Stimulated activated CD4-positive, alpha-beta T cell treated with anti-CD3 and anti-CD28 coated beads, Interleukin-4, amount 100 ng/mL, for 24 hours (primary cell): ENCODE data around the gene ZNF296.

Experiments used
- DNase-seq: peaks from one replicate; pipeline ENCODE4 v3.0.0-alpha.2; 2020

ZNF296 gene

DNA sequence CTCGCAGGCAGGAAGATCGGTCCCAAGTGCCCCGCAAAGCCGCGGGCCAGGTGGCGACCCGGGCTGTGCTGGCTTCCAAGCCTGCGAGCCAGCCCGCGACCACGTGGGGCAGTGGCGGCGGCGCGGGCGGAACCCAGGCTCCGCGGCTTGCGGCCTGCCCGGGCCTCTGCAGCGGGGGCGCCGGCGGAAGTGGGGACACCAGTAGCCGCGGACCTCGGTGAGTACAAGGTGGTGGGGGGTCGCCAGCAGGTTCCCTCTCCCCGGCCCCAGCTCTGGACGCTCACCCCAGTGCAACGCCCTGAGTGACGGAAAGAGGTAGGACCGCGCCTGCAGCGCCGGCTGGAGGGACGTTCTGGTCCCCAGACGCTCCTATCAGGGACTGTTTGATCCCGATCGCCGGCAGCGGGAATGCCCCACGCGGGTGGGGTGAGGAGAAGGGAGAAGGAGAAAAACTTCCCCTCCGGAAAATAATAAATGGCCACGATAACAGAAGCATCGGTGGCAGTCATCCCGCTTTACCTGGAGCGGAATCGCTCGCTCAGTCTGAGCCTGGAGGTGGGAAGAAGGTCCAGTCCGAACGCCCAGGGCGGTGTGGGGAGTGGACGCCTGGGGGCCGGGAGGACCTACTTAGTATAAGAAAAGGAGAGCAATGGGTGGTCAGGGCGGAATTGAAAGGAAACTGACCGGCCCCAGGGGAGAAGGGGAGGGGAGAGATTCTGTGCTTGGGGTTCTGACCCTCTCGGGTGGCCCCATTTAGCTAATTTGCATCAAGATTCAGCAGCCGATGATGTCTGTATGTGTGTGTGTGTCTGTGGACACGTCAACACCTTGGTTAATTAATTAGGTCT, 3.0 kb upstream of the ZNF296 start, which contains the start of gene GEMIN7:
Gene GEMIN7 (plus strand): TSS at position 198 of the 848 bp plus-strand sequence. CDS start 10,855 bp downstream, outside the sequence.
- DNase-seq: peak; percentile 84

DNA sequence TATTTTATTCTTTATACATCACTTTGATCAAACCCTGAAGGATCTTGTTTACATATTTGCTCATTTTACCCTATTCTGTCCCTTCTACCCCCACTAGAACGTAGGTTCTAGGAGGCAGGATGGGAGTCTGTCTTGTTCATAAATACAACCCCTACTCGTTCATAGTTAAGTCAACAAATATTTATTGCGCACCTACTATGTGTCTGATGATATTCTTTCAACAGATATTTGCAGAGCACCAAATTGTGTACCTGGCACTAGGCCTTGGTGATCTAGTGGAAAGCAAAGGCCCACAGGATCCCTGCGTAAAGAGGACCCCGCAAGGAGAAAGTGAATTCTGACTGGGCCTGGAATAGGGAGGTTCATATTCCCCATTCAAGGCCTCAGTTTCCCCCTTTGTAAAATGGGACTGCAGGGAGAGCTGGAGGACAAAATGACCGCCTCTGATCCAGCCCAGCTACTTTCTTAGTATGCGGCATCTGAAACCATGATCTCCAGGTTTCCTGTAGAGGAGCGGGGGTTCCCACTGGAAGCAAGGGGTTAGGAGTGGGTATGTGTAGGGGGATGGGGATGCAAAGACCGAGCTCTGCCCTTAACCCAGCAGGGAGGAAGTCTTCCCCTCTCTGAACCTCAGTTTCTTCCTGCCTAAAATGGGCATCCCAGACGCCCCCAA, 2.2 kb upstream of the ZNF296 start:
- DNase-seq: no peak

DNA sequence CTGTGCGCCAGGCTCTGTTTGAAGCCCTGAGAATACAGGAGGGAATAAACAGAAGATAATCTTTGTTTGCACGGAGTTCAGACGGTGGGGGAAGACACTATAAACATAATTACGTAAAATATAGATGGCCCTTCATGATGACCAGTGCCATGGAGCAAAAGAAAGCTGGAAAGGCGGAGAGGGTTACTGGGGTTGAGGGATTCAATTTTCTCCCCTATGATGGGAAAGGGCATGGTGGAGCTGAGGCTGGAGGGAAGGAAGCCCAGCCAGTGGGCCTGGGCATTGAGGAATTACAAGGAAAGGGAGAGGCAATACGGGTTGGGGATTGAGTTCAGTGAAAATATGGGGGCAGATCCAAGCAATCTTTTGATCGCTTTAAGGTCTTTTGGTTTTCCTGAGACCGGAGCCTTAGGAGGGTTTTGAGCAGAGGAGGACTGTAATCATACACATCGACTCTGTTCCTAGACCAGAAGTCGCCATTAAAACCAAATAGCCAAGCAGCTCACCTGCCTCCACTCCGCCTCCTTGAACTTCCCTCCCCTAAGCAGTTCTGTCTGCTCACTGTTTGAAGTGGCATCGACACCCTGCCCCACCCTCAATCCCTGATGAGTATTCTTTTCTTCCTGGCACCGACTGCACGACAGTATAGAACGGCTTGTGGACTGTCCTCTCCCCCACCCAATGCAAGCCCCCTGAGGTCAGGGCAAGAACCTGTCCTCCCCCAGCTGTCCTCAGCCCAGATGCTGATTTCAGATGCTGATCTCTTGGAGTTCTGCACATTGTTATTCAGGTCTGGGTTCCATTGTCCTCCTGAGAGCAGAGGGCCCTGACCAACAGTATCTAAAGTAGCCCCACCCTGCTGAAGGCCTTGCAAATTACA, 813 bp upstream of the ZNF296 start:
- DNase-seq: no peak

DNA sequence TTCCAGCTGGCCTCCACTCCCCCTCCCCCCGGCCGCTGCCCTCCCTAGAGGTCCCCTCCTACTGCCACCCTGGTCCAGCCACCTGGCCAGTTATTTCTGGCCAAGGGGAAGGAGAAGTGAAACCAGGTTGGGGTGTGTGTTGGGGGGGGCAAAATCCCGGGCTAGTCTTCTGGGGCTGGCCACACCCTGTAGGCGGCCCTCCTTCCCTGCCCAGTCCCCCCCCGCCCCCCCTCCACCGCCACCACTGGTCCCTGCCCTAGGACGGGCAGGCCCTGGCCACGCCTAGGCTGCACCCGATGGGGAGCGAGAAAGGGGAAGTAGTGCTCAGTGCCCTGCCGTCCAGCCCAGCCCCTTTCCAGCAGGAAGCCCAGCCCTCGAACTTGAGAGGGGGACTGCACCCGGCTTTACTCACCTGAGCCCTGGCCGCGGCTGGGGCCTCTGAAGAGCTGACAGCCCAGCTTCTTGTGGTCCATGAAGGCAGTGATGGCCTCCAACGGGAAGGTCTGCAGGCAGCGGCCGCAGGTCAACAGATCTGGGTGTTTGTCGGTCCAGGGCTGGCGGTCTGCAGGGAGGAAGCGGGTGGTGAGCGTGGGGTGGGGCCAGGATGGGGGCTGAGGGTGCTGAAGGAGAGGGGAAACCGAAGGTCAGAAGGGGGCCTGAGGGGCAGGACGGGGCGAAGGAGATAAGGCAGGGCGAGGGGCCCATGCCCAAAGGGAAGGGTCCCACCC, 813 bp downstream of the ZNF296 start:
- peak; percentile 26 for DNase-seq

DNA sequence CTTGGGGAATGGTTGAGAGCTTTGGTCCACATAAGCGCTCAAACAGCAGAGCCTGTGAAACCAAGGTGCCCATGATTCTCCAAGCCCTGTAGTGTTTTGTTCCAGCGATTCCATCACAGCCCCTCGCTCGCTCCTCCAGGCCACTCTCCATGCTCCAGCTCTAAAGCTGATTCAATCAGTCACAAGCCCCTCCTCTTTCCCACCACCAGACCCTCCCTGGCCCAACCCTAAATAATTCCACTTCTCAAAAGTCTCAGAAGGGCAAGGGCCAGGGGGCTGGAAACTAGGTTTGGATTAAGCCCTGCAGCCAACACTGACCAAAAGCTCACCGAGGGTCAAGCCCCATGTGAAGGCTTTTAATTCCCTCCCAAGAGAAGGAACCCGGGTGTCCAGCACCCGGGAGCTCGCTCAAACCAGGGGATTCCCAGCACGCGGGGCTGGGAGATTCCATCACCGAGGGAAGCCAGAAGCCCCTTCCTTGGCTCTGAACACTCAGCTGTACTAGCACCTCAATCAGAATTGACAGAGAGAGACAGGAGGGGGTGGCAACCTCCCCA, 1.5 kb downstream of the ZNF296 start:
- no peak for DNase-seq

DNA sequence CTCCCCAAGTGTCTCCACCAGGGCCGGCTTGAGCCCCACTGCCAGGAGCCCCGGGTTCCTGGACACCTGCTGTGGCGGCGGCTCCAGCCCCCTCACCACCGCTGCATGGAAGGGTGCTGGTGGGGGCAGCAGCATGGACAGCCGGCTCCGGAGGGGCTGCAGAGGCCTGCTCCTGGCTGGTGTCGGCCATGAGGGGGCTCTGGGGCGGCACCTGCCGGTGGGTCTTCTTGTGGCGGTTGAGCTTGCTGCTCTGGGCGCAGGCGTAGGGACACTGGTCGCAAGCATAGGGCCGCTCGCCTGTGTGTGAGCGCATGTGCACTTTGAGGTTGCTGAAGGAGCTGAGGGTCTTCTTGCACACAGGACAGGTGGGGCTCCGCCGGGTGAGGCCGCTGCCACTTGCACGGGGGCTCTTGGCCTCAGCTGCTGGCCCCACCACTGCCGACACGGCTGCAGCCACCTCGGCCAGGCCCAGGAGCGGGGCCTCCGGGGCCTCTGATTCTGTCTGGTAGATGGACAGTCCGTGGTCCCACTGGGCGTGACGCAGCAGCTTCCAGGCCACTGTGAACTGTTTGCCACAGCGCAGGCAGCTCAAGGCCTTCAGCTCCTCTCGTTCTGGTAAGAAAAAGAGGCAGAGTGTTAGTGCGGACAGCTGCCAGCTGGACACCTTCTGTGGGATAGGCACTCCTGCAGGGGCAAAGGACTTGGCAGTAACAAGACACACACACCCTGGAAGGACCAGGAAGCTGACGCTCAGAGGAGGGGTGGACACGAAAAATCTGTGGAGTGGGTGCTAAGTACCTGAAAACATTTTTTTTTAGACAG, 4.1 kb downstream of the ZNF296 start:
- no peak for DNase-seq

DNA sequence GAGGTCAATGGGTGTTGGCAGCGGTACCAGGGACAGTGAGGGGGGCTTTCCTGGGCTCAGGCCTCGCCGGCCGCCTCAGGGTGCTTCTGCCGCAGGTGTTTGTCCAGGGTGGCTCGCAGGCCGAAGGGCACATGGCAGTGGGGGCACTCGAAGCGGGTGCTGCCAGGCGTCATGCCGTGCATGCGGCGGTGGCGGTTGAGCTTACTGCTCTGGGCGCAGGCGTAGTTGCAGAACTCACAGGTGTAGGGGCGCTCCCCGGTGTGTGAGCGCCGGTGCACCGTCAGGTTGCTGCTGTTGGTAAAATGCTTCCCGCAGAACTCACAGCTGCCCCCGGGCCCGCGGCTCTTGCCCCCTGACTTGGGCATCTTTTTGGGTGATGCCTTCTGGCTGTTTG, 4.7 kb downstream of the ZNF296 start:
- no peak for DNase-seq

DNA sequence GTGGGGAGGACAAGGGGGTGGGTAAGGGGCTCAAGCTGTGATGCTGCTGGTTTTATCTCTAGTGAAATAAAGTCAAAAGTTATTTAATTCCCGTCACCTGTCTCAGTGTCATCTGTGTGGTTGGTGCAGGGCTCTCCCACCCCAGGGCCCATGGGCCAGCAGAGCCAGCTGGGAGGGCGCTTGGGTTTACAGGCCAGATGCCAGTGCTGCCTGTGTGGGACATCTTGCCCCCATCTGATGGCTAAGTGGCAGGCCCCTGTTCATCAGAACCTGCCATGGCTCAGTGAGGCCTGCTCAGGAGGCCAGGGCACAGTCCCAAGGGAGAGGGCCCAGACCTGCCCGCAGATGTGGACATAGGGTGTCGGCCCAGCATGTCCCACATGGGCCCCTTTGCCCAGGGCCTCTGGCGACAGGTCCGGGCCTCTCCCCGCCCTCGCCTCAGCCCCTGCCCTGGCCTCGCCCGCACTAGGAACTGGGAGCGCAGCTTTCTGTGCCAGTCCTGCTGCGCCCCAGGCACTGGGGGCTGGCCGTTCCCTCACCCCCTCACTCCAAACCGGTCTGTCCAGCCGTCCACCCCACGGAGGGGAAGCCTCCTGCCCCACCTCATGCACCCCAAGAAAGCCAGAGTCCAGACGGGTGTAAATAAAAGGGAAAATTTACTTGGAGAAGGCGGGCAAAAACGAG, 5.3 kb downstream of the ZNF296 start:
- no peak for DNase-seq

DNA sequence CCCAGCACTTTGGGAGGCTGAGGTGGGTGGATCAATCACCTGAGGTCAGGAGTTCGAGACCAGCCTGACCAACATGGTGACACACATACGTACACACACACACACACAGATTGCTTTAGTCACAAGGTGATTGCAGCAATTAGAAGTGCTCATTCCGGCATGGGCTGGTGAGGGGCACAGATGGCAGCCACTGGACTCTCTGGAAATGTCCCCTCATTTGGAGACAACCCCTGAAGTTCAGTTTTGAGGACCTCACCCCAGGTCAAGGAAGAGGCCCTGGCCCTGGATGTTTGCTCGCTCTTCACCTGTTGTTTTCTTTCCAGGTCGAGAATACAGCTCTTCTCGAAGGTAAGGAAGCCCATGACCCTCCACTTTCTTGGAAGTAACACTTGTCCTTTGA, 6.1 kb downstream of the ZNF296 start:
- no peak for DNase-seq

DNA sequence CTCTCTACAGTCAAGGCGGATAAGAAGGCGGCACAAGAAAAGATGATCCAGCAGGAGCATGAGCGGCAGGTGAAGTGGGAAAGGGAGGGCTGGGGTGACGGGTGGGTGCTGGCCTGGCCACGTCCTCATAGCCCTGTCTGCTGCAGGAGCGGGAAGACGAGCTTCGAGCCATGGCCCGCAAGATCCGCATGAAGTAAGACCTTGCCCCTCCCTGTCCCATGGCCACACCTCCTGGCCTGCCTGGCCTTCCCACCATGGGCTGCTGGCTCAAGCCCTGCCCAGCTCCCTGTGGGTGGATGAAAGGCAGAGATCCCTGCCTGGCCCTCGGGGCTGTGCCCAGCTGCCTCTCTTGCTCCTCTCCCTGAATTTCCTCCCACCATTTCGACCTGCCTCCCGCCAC, 7.2 kb downstream of the ZNF296 start:
- no peak for DNase-seq

DNA sequence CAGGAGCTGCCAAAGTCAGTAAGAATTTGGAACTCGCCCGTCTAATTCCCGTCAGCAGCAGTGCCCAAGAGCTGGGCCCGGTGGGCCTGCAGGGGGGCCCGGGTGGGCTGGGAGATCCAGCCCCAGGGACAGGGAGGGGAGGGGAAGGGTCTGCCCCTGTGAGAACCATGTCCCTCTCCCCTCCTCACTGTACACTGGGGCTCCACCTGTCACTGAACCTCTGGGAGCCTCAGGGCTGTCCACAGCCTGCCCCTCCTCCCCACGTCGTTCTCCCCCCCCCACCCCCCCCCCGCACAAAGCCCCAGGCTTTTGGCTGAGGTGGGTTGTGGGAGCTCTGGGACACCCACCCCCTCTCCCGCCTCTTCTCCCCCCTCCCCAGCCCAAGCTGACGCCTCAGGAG, 8.2 kb downstream of the ZNF296 start:
- no peak for DNase-seq

DNA sequence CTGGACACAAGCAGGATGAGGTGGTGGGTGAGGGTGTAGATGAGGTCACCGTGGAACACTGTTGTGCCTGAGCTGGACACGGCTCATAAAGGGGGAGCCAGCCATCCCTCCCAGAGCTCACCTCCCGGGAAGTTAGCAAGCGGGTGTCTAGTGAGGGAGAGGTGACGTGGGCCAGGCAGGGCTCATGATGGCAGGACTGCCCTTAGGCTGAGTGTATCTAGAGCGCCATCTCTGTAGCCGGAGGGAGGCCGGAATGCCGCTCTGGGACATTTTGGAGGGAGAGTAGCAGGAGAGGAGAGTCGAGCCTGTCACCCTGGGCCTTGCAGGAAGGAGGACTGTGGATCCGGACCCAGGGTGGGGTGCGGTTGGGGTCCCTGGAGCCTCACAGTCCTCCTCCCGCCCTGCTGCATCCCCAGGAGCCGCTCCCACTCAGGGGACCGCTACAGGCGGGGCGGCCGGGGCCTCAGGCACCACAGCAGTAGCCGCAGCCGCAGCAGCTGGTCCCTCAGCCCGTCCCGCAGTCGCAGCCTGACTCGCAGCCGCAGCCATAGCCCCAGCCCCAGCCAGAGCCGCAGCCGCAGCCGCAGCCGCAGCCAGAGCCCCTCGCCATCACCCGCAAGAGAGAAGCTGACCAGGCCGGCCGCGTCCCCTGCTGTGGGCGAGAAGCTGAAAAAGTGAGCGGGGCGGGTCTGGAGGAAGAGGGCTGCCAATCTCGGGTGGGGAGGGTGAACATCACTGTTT, 9.2 kb downstream of the ZNF296 start:
- no peak for DNase-seq

DNA sequence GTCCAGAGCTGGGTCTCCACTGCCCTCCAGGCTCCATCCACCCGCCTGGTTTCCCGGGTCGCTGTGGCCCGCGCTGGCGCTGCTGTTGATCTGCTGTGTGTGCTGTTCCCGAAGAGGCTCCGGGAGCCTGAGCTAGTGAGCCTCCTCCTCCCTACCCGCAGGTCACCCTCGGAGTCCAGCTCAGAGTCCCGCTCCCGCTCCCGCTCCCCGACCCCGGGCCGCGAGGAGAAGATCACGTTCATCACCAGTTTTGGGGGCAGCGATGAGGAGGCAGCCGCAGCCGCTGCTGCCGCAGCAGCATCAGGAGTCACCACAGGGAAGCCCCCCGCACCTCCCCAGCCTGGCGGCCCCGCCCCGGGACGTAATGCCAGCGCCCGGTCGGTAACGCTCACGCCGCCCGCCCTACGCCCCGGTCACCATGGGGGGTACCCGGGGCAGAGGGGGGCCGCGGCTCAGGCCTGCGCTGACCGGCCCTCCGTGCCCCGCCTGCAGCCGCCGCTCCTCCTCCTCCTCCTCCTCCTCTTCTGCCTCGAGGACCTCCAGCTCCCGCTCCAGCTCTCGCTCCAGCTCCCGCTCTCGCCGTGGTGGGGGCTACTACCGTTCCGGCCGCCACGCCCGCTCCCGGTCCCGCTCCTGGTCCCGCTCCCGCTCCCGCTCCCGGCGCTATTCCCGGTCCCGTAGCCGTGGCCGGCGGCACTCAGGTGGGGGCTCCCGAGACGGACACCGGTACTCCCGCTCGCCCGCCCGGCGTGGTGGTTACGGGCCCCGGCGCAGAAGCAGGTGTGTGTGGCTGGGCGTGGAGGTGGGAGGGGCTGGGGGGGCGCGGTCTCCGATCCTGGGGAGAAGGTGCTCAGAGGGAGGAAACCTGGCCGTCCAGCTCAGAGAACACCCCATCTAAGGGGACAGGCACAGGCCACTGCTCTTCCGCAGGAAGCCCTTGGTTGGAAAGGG, 12.2 kb downstream of the ZNF296 start:
- no peak for DNase-seq

DNA sequence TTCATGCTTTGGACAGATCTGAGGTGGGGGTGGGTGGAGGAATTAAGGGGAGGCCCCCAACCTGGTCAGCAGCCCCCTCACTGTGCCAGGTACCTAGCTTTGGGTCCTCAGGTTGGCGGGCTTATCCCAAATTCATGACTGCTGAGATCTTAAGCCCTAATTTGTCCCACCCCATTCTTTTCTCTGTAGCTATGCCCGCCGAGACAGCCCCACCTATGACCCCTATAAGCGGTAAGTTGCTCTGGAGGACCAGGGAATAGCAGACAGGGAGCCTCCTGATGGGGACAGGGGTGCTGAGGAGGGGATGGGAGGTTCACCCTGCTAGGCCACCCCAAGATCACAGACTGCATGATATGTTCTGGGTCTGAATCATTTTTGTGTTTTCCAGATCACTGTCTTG, 14.3 kb downstream of the ZNF296 start:
- no peak for DNase-seq

DNA sequence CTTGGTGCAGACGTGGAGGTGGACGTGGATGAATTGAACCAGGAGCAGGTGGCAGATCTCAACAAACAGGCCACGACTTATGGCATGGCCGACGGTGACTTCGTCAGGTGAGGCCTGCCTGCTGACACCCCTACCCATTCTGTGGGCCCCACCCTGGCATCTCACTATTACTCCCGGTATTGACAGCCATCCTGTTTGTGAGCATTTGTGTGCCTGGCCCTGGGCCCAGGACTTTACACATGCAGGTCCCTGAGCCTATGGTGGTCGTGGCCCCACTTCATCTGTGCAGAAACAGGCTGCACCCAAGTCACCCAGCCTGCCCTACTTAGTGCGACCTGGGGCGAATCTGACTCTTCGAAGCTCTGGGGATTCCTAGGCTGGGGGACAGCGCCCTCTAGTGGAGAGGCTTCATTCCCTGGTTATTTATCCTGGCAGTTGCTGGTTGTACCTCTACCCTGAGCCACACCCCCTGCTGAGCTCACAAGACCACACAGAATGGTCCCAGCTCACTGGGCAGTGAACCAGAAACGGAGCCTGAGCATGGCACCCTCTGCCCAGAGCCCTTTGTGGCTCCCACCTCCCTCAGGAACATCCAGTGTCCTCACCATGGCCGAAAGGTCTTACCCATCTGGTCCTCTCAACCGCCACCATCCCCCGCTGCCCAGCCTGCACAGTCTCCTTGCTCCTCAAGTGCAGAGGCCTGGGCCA, 16.9 kb downstream of the ZNF296 start:
- DNase-seq: peak; percentile 88

DNA sequence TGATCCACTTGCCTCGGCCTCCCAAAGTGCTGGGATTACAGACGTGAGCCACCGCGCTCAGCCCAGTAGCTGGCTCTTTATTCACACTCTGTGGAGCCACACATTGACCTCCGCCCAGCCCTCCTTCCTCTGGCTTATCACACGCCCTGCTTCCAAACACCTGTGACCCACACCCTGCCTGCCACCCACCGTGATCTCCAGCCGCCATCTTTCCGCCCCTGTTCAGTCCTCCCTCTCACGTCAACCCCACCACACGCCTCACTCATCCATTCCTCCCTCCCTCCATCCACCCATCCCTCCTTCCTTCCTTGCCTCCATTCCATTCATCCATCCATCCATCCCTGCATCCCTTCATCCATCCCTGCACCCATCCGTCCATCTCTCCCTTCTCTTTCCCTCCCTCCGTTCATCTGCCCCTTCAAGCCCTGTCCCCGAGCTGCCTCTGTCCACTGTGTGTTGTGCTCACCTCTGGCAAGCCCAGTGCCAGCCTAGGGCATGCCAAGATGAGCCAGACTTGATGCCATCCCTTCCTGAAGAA, 17.6 kb downstream of the ZNF296 start:
- no peak for DNase-seq

DNA sequence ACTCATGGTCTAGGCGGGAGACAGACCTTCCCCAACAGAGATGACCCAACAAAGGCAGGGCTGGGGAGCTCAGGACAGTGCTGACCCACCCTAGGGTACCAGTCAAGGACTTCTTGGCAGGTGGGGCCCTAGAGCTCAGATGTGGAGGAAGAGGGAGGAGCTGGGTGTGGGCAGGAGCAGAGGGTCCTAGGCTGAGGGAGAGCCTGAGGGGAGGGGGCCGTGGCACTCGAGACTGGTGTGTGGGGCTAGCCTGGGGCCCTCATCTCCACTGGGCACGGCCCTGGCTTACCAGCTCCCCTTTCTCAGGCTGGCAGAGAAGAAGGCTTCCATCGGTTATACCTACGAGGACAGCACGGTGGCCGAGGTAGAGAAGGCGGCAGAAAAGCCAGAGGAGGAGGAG, 18.8 kb downstream of the ZNF296 start:
- DNase-seq: no peak

DNA sequence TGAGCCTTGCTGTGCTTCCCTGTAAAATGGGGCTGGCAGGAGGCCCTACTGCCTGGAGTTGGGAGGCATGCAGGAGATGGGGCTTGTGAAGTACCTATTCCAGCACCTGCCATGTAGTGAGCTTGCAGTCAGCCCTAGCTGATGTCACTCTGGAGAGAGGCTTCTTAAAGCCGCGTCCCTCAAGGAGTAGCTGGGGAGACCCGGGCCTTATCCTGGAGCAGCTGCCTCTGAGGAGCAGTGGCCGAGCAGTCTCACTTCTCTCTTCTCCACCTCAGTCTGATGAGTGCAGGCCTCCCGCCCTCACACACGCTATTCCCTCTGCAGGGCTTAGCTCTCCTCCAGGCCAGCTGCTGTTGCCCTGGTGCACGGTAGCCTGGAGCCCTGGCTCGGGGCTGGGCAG, 19.4 kb downstream of the ZNF296 start:
- no peak for DNase-seq
